EL (cell line): Measurements from ENCODE around the gene PRAC1.

Experiments
- DNase-seq: peaks from one replicate; pipeline ENCODE4 v3.0.0-alpha.2; 2016

The PRAC1 gene

DNA sequence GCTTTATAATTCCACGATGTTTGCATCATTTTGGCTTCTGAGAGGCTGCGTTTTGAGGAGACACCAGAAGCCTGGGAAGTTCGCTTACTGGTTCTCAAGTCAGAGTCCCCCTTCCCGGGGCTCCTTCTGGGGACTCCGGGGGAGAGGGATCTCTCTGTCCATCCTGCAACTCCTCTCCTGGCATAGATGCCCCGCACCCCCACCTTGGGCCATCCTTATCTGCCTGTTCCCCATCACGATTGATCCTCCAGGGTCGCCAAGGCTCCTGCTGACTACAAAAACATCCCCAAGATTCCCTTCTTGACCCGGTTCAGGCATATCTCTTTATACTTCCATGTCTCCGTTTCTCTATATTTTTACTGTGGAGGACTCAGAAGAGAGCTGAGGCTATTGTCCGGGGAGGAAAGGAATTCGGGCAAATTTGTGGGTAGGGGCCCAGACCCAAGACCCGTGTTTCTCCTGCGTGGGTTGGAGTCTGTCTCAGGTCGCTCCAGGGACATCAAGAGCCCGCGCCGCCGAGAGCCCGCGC lies 24.7 kb upstream of the PRAC1 start:
- DNase-seq: no peak

GRCh38 chr17:48745381-48746275 lies 23.3 kb upstream of the PRAC1 start:
- DNase-seq: no peak

DNA sequence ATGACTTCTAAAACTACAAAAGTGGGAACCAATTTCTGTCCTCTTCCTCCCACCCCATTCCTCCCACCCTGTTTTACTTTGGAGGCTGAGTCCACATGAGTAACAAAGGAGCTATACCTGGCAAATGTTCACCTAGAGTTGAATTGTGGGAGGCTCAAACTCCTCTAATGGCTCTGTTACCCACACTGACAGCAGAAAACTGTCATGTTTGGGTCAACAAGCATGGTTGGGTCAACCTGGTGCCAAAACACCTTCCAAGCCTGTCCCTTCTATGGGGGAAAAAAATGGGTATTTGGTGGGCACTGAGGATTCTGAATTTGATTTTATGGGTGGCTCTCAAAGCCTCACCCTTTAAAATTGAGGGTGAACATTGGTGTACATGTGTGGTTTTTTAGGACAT lies 18.2 kb upstream of the PRAC1 start:
- DNase-seq: no peak

DNA sequence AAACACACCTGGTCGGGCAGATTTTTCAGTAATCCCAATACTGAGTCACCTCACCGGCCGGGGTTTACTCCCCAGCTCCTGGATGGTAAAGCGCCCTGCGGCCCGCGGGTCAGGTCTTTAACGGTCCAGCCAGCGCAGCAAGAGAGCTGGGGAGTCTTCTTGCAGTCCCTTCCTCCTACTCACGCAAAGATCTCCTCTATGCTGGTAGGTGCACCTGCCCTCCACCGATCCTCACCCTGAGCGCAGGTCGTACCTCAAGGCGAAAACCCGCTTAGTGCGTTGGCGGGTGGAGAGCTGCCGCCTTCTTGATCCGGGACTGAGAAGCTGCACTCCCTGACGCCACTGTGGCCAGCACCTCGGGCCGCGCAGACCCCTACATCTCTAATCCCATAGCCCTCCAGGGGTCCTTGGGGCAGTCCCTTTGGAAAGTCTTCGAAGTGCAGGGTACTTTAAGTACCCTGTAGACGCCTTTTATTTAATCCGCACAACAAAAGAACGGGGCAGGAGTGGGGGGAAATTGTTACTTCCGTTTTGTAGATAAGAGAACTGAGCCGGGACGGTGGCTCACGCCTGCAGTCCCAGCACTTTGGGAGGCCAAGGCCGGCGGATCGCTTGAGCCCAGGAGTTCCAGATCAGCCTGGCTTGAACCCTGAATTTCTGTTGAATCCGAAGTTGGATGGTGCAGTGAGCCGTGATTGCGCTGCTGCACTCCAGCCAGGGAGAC lies 16.6 kb upstream of the PRAC1 start:
- no peak for DNase-seq

DNA sequence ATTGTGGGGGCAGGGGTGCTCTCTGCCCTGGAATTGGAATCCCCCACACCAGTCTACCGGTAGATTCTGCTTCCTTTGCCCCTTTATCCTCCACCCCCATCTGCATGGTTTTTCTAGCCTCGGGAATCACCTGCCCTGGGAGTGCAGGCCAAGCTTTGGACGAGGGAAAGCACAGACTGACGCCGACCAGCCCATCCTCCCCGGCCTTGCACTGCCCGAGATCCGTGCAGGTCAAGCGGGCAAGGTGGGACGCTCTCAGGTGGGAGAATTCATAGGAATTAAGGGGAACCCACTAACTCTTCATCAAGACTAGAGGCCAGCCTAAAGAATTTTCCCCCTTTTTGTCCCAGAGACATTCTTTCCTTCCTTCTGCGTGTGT lies 16.1 kb upstream of the PRAC1 start:
- DNase-seq: no peak

DNA sequence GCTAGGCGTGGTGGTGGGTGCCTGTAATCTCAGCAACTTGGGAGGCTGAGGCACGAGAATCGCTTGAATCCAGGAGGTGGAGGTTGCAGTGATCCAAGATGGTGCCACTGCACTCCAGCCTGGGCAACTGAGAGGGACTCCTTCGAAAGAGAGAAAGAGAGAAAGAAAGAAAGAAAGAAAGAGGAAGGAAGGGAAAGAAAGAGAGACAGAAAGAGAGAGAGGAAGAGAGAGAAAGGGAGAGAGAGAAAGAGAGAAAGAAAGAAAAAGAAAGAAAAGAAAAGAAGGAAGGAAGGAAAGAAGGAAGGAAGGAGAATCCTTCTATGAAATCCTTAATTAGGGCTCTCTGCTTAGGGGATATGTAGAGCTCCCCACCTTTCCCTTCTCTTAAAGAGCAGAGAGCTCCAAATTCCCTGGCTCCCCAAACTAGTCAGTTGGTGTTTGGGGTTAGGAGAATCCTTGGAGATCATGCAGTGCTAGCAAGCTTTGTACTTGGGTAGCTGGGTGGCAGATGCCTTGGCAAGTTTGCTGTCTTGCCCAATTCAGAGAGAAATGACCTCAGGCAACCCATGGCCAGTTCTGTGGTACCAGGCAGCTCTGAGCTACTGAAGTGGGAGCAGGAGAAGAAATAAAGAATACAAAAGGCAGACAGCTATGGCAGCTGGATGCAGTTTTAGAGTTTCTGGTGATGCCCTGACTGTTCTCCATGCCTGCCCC lies 15.2 kb upstream of the PRAC1 start:
- no peak for DNase-seq

DNA sequence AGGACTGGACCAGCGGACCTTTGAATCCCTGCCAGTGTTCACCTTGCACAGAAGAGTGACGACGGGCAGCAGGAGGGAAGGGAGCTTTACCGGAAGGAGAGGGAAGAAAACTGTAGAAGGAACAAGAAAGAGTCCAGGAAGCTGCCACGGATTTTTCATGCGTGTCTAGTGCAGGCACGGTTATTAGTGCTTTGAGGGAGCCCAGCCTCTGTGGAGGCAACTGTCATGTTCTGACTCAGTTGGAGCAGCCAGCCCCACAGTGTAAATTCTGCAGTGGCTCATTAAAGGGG lies 12.7 kb upstream of the PRAC1 start:
- no peak for DNase-seq

GRCh38 chr17:48734333-48735061 lies 12.2 kb upstream of the PRAC1 start:
- no peak for DNase-seq

DNA sequence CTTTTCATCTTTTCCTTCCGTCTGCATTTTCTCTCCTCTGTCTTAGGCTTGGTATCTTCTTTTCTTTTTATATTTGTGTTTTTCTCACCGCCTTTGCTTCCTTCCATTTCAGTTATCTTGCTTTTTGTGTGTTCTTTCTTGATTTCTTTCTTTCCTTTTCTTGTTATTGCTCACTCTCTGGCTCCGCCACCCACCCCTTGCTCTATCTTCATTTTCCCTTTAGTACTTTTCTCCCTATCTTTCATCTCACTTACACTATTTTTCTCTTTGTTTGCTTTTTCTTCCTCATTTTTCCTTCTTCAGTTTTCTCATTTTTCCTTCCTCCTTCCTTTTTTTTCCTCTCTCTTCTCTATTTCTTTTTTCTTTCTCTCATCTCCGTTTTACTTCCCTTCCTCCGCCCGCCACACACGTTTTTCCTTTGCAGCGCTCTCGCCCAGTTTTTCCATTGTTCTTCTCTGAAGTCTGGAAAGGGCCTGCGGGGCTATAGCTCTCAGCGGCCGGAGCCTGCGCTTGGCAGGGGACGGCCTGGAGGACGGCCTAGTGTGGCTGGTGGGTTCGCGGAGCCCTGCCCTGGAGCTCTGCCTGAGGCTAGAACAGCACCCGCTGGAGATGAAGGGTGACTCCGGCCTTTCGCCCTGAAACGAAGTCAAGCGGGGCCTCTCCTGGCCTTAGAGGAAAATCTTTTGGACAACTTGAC lies 11.5 kb upstream of the PRAC1 start:
- no peak for DNase-seq

GRCh38 chr17:48732688-48733629 lies 10.6 kb upstream of the PRAC1 start:
- no peak for DNase-seq

GRCh38 chr17:48731355-48731754 lies 9.0 kb upstream of the PRAC1 start:
- DNase-seq: no peak

DNA sequence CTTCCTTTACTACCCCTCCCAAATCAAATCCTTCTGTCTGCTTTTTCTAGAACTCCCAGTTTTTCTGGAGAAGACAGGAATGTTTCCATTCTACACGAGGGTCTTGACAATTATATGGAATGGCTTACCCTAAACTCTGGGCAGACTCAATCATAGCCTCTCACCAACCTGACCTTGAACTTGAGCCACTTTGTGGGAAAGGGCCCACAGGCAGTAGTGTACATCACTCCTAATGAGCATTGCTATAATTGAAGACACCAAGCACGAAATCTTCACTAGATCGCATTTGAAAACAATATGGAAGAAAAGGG lies 7.9 kb upstream of the PRAC1 start:
- no peak for DNase-seq

DNA sequence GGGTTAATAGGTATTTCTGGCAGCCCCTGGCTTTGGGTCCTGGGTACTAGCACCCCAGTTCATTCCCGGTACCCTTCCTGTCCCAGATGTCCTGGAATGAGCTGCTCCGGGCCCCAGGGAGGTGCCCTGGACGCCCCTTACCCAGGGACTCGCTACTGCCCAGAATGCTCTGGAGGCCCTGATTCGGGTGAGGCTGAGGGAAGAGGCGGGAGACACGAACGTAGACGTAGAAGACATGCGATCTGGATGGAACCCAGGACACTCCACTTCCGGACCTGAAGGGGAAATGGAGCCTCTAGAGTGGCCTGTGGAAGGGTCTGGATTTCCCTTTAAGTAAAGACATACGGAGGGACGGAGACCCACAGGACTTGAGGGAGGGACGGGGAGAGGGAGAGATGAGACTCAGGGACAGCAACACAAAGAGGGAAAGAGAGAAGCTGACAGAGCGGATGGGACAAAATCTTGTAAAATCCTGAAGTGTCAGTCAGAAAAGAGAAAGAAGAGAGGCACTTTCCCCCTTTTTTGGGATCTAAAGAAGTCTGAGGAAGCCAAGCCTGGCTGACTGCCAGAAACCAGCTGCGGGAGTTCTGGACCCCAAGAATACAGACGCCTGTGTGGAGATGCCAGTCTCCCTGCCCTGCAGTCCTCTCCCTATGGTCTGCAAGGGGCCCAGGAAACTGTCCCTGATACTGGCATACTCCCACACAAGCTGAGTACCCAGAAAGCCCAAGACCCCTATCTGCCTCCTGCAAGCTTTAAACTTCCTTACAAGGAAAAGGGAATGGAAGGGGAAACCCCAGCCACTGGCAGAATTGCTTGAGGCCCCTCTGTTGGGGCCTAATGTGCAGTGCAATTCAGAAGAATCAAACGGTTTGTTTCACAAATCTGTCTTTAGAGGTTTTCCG lies 7.3 kb upstream of the PRAC1 start:
- no peak for DNase-seq

- peak; percentile 64 for DNase-seq
Observed at GRCh38 chr17:48728232-48729231, 6.2 kb upstream of the PRAC1 start, which contains the start of gene HOXB13. HOXB13 (minus strand) TSS chr17:48728750; CDS start chr17:48728593, 157 bp downstream.

- DNase-seq: no peak
Observed at GRCh38 chr17:48727415-48728175, 5.3 kb upstream of the PRAC1 start.

DNA sequence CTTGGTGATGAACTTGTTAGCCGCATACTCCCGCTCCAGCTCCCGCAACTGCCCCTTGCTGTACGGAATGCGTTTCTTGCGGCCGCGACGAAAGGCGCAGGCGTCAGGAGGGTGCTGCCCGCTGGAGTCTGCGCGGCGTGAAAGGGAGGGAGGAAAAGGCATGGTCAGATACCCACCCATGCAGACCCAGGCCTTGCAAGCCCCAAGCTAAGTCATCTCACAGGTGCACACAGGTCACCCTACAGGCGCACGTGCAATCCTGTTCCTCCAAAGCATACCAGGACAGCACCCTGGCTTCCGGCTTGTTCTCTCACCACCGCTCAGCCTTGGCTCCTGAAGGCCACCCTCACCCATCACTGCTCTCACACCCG lies 4.6 kb upstream of the PRAC1 start:
- no peak for DNase-seq

DNA sequence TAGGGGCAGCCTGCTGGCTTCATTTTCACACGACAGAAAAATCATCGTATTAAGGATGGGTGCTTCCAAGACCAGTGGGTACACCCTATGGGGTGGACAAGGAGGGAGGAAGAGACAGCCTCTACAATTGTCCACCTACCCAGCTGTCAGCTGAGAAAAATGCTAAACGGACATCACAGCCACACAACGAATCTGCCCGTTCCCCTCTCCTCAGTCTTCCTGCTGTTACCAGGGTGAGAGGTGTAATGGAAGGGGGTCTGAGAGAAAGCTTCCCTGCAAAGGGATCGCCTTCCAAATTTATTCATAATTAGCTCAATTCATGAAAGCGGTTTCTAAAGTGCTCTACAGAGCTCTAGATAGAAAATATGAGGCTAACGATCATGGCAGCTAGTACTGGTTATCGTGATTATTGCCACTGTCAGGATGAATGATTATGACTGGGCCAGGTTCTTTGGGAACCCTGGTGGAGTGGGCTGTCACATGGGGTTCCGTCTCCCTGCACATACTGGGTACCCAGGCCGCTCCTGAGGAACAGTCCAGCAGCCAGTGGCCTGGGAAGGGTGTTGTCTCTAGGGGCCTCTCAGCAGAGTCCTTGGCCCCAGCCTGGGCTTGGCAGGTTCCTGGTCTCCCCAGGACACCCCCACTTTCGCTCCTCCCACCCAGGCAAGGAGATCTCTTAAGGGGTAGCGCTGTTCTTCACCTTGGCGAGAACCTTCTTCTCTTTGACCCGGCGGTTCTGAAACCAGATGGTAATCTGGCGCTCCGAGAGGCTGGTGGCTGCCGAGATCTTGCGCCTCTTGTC lies 4.0 kb upstream of the PRAC1 start:
- DNase-seq: no peak
